ENCODE results near the gene NRF1. TPM values are rescaled to one million over a fixed set of nuclear protein-coding genes. Genes with fewer than 3 reads are reported as not detected.
A peak's percentile ranks its signal among the peaks of the same experiment; 100 is the strongest.

The NRF1 gene
- total RNA-seq, 1 experiment from 2014 or later = 19.3 TPM

DNA sequence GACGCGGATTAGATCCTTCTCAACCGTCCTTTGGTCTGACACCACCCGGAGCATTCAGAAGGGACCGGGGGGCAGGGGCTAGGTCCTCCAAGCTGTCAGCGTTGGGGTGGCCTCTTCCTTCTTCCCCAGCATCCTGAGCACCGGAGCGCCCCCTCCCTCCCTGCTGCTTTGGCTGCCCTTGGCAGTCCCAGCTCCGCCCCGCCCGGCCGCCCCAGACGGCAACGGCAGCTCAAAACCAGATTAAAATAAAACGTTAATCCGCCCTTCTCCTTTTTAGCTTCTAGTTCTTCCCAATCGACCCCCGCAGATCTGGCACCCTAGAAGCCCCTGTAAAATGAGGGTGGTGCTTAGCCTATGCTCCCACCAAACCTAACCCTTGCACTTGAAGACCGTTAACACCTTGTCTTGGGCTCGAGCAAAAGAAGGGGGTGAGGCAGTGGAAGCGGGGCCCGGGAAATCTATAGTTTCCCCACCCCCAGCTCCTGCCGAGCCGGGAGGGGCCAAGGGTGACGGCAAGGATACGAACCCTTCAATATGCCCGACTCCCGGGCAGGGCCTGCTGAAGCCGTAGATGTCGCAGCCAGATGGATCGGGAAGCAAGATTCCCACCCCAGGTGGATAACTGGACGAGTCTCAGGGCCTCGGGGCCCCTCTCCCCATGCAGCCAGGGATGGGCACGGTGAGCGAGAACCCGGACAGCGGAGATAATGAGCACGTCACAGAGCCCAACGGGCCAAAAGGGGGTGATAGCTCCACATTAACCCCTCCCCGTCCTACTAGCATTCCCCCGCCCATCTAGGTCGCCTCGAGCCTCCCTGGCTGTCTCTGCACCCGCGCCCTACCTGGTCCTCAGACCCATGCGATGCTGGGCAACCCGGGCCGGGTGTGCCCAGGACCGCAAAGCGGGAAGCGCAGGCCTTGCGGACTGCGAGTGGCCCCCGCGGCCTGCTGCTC, 169.7 kb downstream of the NRF1 start:
- Mint-ChIP-seq H3K9me3 (peaks cover 0 to 6% of the 10 kb centered on the region in 2 experiments; a peak in 1 of 5 replicates), H3K4me3 (peak overlapping the region; percentile 67 to 83), H3K27me3 (ENCODE audit: low read depth) (peaks cover 78% of the 10 kb centered on the region), H3K4me1 (peaks cover 47 to 56% of the 10 kb centered on the region in 2 experiments), H3K27ac (no peak overlapping the region; a peak in 1 of 7 replicates), H3K36me3 (ENCODE audit: insufficient read depth in 1 of 3, low read depth in 3 of 3) (peaks cover 0 to 3% (median 0%) of the 10 kb centered on the region in 3 experiments; a peak in 2 of 7 replicates)
- TF ChIP-seq, protein P1, sequence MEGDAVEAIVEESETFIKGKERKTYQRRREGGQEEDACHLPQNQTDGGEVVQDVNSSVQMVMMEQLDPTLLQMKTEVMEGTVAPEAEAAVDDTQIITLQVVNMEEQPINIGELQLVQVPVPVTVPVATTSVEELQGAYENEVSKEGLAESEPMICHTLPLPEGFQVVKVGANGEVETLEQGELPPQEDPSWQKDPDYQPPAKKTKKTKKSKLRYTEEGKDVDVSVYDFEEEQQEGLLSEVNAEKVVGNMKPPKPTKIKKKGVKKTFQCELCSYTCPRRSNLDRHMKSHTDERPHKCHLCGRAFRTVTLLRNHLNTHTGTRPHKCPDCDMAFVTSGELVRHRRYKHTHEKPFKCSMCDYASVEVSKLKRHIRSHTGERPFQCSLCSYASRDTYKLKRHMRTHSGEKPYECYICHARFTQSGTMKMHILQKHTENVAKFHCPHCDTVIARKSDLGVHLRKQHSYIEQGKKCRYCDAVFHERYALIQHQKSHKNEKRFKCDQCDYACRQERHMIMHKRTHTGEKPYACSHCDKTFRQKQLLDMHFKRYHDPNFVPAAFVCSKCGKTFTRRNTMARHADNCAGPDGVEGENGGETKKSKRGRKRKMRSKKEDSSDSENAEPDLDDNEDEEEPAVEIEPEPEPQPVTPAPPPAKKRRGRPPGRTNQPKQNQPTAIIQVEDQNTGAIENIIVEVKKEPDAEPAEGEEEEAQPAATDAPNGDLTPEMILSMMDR (conservative IDR thresholded peaks at IDR 0.05) = no peak
- Histone ChIP-seq H3K9me3 (ENCODE audit: control insufficient read depth, low read depth, low read length) (no peaks in the 10 kb centered on the region), H3K27me3 (ENCODE audit: insufficient read depth, low read length) (peaks cover 66% of the 10 kb centered on the region), H2BK12ac (ENCODE audit: insufficient read length, low read depth, low read length) (no peak overlapping the region), H3K9ac (ENCODE audit: extremely low read depth, insufficient read length, low read length) (no peak overlapping the region), H4K8ac (replicated peaks; ENCODE audit: insufficient read length, low read depth, low read length) (no peak overlapping the region), H3K23me2 (ENCODE audit: insufficient read length, low read depth, low read length, poor library complexity, severe bottlenecking) (peaks cover 42% of the 10 kb centered on the region), H3K56ac (ENCODE audit: insufficient read length, low read depth, low read length) (no peak overlapping the region), H3K14ac (ENCODE audit: insufficient read depth, low read length) (no peak overlapping the region), H4K5ac (ENCODE audit: insufficient read length, low read depth, low read length) (no peak overlapping the region), H3K18ac (ENCODE audit: insufficient read length, low read depth, low read length) (no peak overlapping the region), H4K20me1 (ENCODE audit: control insufficient read depth, insufficient read depth, insufficient read length) (peaks cover 4% of the 10 kb centered on the region), H3T11ph (ENCODE audit: low read length) (no peak overlapping the region), H2BK120ac (ENCODE audit: low read depth, low read length, poor library complexity, severe bottlenecking) (no peak overlapping the region), H3K4ac (ENCODE audit: low read depth, low read length) (no peak overlapping the region), H2BK5ac (ENCODE audit: insufficient read length, low read length) (no peak overlapping the region), H2BK15ac (ENCODE audit: low read depth, low read length) (no peak overlapping the region), H2AFZ (ENCODE audit: low read length) (no peak overlapping the region), H3K79me1 (ENCODE audit: insufficient read depth, low read depth, low read length, poor library complexity, severe bottlenecking) (no peaks in the 10 kb centered on the region), H3K79me2 (ENCODE audit: insufficient read depth, low read length) (no peaks in the 10 kb centered on the region), H3K23ac (ENCODE audit: insufficient read length, low read depth, low read length) (no peak overlapping the region), H2AK5ac (ENCODE audit: insufficient read length, low read length) (no peak overlapping the region), H3K4me2 (ENCODE audit: insufficient read depth, insufficient read length, low read length) (peak overlapping the region; percentile 36), H2BK20ac (ENCODE audit: low read depth, low read length, poor library complexity, severe bottlenecking) (no peak overlapping the region), H3K4me1 (ENCODE audit: insufficient read depth, low read length) (peaks cover 6% of the 10 kb centered on the region; the same call in 1 of the 2 replicates), H3K27ac (ENCODE audit: insufficient read length, low read depth, low read length) (no peak overlapping the region), H4K91ac (ENCODE audit: insufficient read length, low read depth, low read length) (no peak overlapping the region)
- WGBS (ENCODE audit: extremely low coverage, insufficient read length, low lambda C conversion rate) = no CpG with 5 or more reads among the region's 55 CpGs
- DNase-seq = no peak
